IMR-90 (cell line): Measurements from ENCODE around the gene KRT74. TPM values are rescaled to one million over a fixed set of nuclear protein-coding genes. Genes with fewer than 3 reads are reported as not detected.

Source experiments
- ATAC-seq: fragments of 200-7000 bp; cut with Tn5 transposase; 2 replicates; pipeline ENCODE4 v1.9.1; 2020; ENCODE audit warnings: low read depth, mild to moderate bottlenecking, moderate library complexity
- BruUV-seq: library from RNA; stranded (reverse); fragments of 400-500 nt; replicated peaks from 2 replicates; lab custom pipeline; 2021; lab: Mats Ljungman, UMichigan
- CTCF ChIA-PET: fragments of 300-600 bp; formaldehyde crosslinking; extraction: SDS; loops from one replicate; lab custom pipeline; 2021; ENCODE audit warnings: antibody characterized with exemption; lab: Yijun Ruan, JAX
- POLR2A ChIA-PET: fragments of 300-600 bp; sonication (Branson Sonifier 250); formaldehyde crosslinking; loops from one replicate; lab custom pipeline; 2022; ENCODE audit warnings: antibody characterized with exemption; ENCODE audit not compliant: unreplicated experiment; lab: Charles Lee
- DNase-seq: peaks from one replicate; pipeline ENCODE4 v3.0.0; 2013
- H2AFZ ChIP-seq: replicated peaks from 2 replicates; pipeline ENCODE3; 2013; ENCODE audit warnings: low read length, mild to moderate bottlenecking; ENCODE audit not compliant: poor library complexity
- H2AK5ac ChIP-seq: 2 replicates; pipeline ENCODE4 v1.6.1; 2013; ENCODE audit warnings: low read depth, low read length, inconsistent platforms
- H2AK9ac ChIP-seq: replicated peaks from 2 replicates; pipeline ENCODE3; 2013; ENCODE audit warnings: mild to moderate bottlenecking, low read depth, low read length, moderate library complexity; ENCODE audit not compliant: poor library complexity
- H2BK120ac ChIP-seq: 2 replicates; pipeline ENCODE4 v1.6.1; 2013; ENCODE audit warnings: low read depth, low read length, inconsistent platforms
- H2BK15ac ChIP-seq: 3 replicates; pipeline ENCODE4 v1.6.1; 2013; ENCODE audit warnings: low read depth, low read length, inconsistent platforms
- H2BK20ac ChIP-seq: 2 replicates; pipeline ENCODE4 v1.6.1; 2013; ENCODE audit warnings: low read depth, mild to moderate bottlenecking, inconsistent platforms, low read length, moderate library complexity
- H2BK5ac ChIP-seq: 2 replicates; pipeline ENCODE4 v1.6.1; 2013; ENCODE audit warnings: mild to moderate bottlenecking, low read depth, low read length, inconsistent platforms; ENCODE audit not compliant: poor library complexity, severe bottlenecking
- H3K14ac ChIP-seq: replicated peaks from 2 replicates; pipeline ENCODE4 v1.6.1; 2013; ENCODE audit warnings: low read depth, low read length, inconsistent platforms
- H3K18ac ChIP-seq: 2 replicates; pipeline ENCODE4 v1.6.1; 2013; ENCODE audit warnings: low read depth, low read length, control low read depth
- H3K23ac ChIP-seq: 2 replicates; pipeline ENCODE4 v1.6.1; 2013; ENCODE audit warnings: low read depth, low read length, inconsistent platforms
- H3K27ac ChIP-seq: 2 replicates; pipeline ENCODE4 v1.5.1; 2013; ENCODE audit warnings: mild to moderate bottlenecking, control low read depth, low read length; ENCODE audit not compliant: insufficient read depth
- H3K27me3 ChIP-seq: 2 replicates; pipeline ENCODE4 v1.6.1; 2013; ENCODE audit warnings: low read length; ENCODE audit not compliant: control insufficient read depth, insufficient read depth
- H3K36me3 ChIP-seq: 2 replicates; pipeline ENCODE4 v1.6.1; 2013; ENCODE audit warnings: low read length, mixed read lengths; ENCODE audit not compliant: control insufficient read depth, insufficient read depth
- H3K4ac ChIP-seq: 2 replicates; pipeline ENCODE4 v1.6.1; 2013; ENCODE audit warnings: low read depth, low read length, inconsistent platforms
- H3K4me1 ChIP-seq: 2 replicates; pipeline ENCODE4 v1.6.1; 2013; ENCODE audit warnings: low read length, mixed read lengths; ENCODE audit not compliant: control insufficient read depth, insufficient read depth
- H3K4me2 ChIP-seq: 2 replicates; pipeline ENCODE4 v1.6.1; 2013; ENCODE audit warnings: low read depth, mild to moderate bottlenecking, control low read depth, low read length, moderate library complexity
- H3K4me3 ChIP-seq: 2 replicates; pipeline ENCODE4 v1.5.1; 2013; ENCODE audit warnings: low read depth, mild to moderate bottlenecking, control low read depth, low read length, moderate library complexity; ENCODE audit not compliant: insufficient read depth
- H3K56ac ChIP-seq: 2 replicates; pipeline ENCODE4 v1.6.1; 2013; ENCODE audit warnings: low read length, inconsistent platforms; ENCODE audit not compliant: insufficient read depth; ENCODE audit errors: extremely low read depth
- H3K79me1 ChIP-seq, 2 experiments: 2 replicates each; pipeline ENCODE4 v1.6.1; 2013; ENCODE audit warnings: low read length in 2 of 2, inconsistent platforms in 1 of 2, low read depth in 1 of 2
- H3K9ac ChIP-seq: 2 replicates; pipeline ENCODE4 v1.6.1; 2013; ENCODE audit warnings: low read depth, low read length, control low read depth
- H3K9me1 ChIP-seq: 2 replicates; pipeline ENCODE4 v1.6.1; 2013; ENCODE audit warnings: low read length, inconsistent platforms; ENCODE audit not compliant: insufficient read depth
- H3K9me3 ChIP-seq: 2 replicates; pipeline ENCODE4 v1.6.1; 2013; ENCODE audit warnings: low read length; ENCODE audit not compliant: control insufficient read depth, insufficient read depth
- H4K20me1 ChIP-seq: 2 replicates; pipeline ENCODE4 v1.6.1; 2013; ENCODE audit warnings: low read length, inconsistent platforms; ENCODE audit not compliant: insufficient read depth
- H4K5ac ChIP-seq: 2 replicates; pipeline ENCODE4 v1.6.1; 2013; ENCODE audit warnings: mild to moderate bottlenecking, low read depth, low read length, control low read depth
- H4K8ac ChIP-seq, 2 experiments: 2 replicates each; pipeline ENCODE4 v1.6.1; 2013; ENCODE audit warnings: low read depth in 2 of 2, low read length in 2 of 2, control low read depth in 1 of 2, inconsistent platforms in 1 of 2
- H4K91ac ChIP-seq: 2 replicates; pipeline ENCODE4 v1.6.1; 2013; ENCODE audit warnings: low read depth, low read length, inconsistent platforms; ENCODE audit not compliant: insufficient read depth
- BHLHE40 ChIP-seq: fragments of 150-350 bp; IDR thresholded peaks from 2 replicates; pipeline ENCODE4 v1.6.1; 2016; ENCODE audit warnings: mild to moderate bottlenecking, low read depth, low read length
- CEBPB ChIP-seq: IDR thresholded peaks from 2 replicates; pipeline ENCODE4 v1.6.1; 2012; ENCODE audit warnings: low read depth, low read length, improper control_type of control experiment
- CHD1 ChIP-seq: IDR thresholded peaks from 2 replicates; pipeline ENCODE4 v1.6.1; 2012; ENCODE audit warnings: low read depth, low read length, improper control_type of control experiment
- FOS ChIP-seq: fragments of 150-350 bp; IDR thresholded peaks from 2 replicates; pipeline ENCODE4 v1.6.1; 2016; ENCODE audit warnings: low read depth, low read length
- MAFK ChIP-seq: IDR thresholded peaks from 2 replicates; pipeline ENCODE4 v1.6.1; 2012; ENCODE audit warnings: low read depth, low read length, improper control_type of control experiment
- MAZ ChIP-seq: IDR thresholded peaks from 2 replicates; pipeline ENCODE4 v1.6.1; 2012; ENCODE audit warnings: low read depth, mild to moderate bottlenecking, low read length, improper control_type of control experiment, moderate library complexity, borderline replicate concordance
- MXI1 ChIP-seq: IDR thresholded peaks from 2 replicates; pipeline ENCODE4 v1.6.1; 2012; ENCODE audit warnings: low read depth, mild to moderate bottlenecking, low read length, moderate library complexity, borderline replicate concordance
- NFE2L2 ChIP-seq: fragments of 150-350 bp; IDR thresholded peaks from 2 replicates; pipeline ENCODE4 v1.6.1; 2016; ENCODE audit warnings: low read depth, mild to moderate bottlenecking, low read length
- POLR2A ChIP-seq: IDR thresholded peaks from 2 replicates; pipeline ENCODE4 v1.6.1; 2012; ENCODE audit warnings: mild to moderate bottlenecking, low read depth, low read length
- RAD21 ChIP-seq: IDR thresholded peaks from 2 replicates; pipeline ENCODE4 v1.6.1; 2012; ENCODE audit warnings: low read length, improper control_type of control experiment
- RCOR1 ChIP-seq: IDR thresholded peaks from 2 replicates; pipeline ENCODE4 v1.6.1; 2012; ENCODE audit warnings: mild to moderate bottlenecking, low read length, improper control_type of control experiment; ENCODE audit not compliant: insufficient replicate concordance
- RFX5 ChIP-seq: IDR thresholded peaks from 2 replicates; pipeline ENCODE4 v1.8.0; 2012; ENCODE audit warnings: low read depth, mild to moderate bottlenecking, low read length, moderate library complexity
- SMC3 ChIP-seq: fragments of 150-350 bp; IDR thresholded peaks from 2 replicates; pipeline ENCODE4 v1.6.1; 2016; ENCODE audit warnings: low read depth, mild to moderate bottlenecking, antibody characterized with exemption, low read length, moderate library complexity
- WGBS, 2 experiments: methylation state at CpG; one replicate each; pipeline versions ENCODE4 v1.1.5 to v1.1.7; 2013; ENCODE audit warnings: missing lambda C conversion rate in 2 of 2; ENCODE audit not compliant: insufficient read length in 1 of 2; ENCODE audit errors: extremely low coverage in 2 of 2; 5-methylcytosine and 5-hydroxymethylcytosine counted together
- dilution Hi-C: fragments of 300-500 bp; cut with HindIII; formaldehyde crosslinking; loops from one replicate; pipeline ENCODE4 v1.14.3; 2018; ENCODE audit warnings: low sequenced_read_pairs; ENCODE audit not compliant: unreplicated experiment
- in situ Hi-C: fragments of 300-500 bp; cut with MboI; formaldehyde crosslinking; loops from 3 replicates; pipeline ENCODE4 v1.14.3; 2019; ENCODE audit warnings: low sequenced_read_pairs, inconsistent platforms, mixed read lengths
- intact Hi-C: fragments of 100-400 bp; cut with micrococcal nuclease; formaldehyde crosslinking; loops from 2 replicates; pipeline ENCODE4 v1.10.0; 2022
- polyA plus RNA-seq, 3 experiments: library from polyadenylated mRNA; depleted of rRNA; stranded (reverse); fragments of >200 nt; gene quantifications; 2 replicates each; pipeline ENCODE4 v1.2.3, GENCODE V29; 2012; ENCODE audit warnings: low replicate concordance in 1 of 3
- total RNA-seq: library from RNA; depleted of rRNA; stranded (reverse); fragments of >200 nt; gene quantifications from 2 replicates; pipeline ENCODE4 v1.2.3, GENCODE V29; 2012
- TF ChIP-seq, protein P1 (sequence below): conservative IDR thresholded peaks from 2 replicates; pipeline ENCODE4 v1.5.1; 2012; ENCODE audit warnings: mild to moderate bottlenecking, low read depth, low read length, improper control_type of control experiment
- TF ChIP-seq, protein P2 (sequence below): fragments of 150-350 bp; IDR thresholded peaks from 2 replicates; pipeline ENCODE4 v1.6.1; 2016; ENCODE audit warnings: low read depth, mild to moderate bottlenecking, low read length, moderate library complexity, borderline replicate concordance
- TF ChIP-seq, protein P3 (sequence below): fragments of 150-350 bp; IDR thresholded peaks from 2 replicates; pipeline ENCODE4 v1.6.1; 2017; ENCODE audit warnings: mild to moderate bottlenecking, antibody characterized with exemption, low read length, low read depth

Gene KRT74
- total and polyA plus RNA-seq, 2 of the 4 experiments (the other 2 are of a cell fraction), result not detected

GRCh38 chr12:52606581-52607218, 33.1 kb upstream of the KRT74 start:
- Histone ChIP-seq H3K36me3 (no peaks in the 10 kb centered on the region), H2BK5ac (no peak overlapping the region), H3K27ac (no peak overlapping the region), H3K4me1 (no peaks in the 10 kb centered on the region), H3K4me2 (no peak overlapping the region), H3K14ac (no peak overlapping the region), H2AK9ac (no peak overlapping the region), H2BK15ac (no peak overlapping the region), H2AFZ (no peak overlapping the region), H4K91ac (no peak overlapping the region), H2AK5ac (no peak overlapping the region), H2BK120ac (no peak overlapping the region), H3K23ac (no peak overlapping the region), H2BK20ac (no peak overlapping the region), H3K9me1 (no peaks in the 10 kb centered on the region), H4K20me1 (no peaks in the 10 kb centered on the region), H4K8ac (no peak overlapping the region), H3K56ac (no peak overlapping the region), H3K79me1 (no peaks in the 10 kb centered on the region), H3K18ac (no peak overlapping the region), H3K4me3 (no peak overlapping the region), H4K5ac (no peak overlapping the region), H3K4ac (no peak overlapping the region), H3K9ac (no peak overlapping the region), H3K9me3 (no peaks in the 10 kb centered on the region), H3K27me3 (peaks cover 39% of the 10 kb centered on the region)
- in situ Hi-C loops (no loop called here), intact Hi-C loops (no loop called here), dilution Hi-C loops (no loop called here)
- TF ChIP-seq CEBPB (no peak), MXI1 (no peak), RAD21 (no peak), NFE2L2 (no peak), SMC3 (no peak), FOS (no peak), CHD1 (no peak), BHLHE40 (no peak), MAZ (no peak), POLR2A (no peak), RCOR1 (no peak), RFX5 (no peak), MAFK (no peak)
- TF ChIP-seq, protein P1, sequence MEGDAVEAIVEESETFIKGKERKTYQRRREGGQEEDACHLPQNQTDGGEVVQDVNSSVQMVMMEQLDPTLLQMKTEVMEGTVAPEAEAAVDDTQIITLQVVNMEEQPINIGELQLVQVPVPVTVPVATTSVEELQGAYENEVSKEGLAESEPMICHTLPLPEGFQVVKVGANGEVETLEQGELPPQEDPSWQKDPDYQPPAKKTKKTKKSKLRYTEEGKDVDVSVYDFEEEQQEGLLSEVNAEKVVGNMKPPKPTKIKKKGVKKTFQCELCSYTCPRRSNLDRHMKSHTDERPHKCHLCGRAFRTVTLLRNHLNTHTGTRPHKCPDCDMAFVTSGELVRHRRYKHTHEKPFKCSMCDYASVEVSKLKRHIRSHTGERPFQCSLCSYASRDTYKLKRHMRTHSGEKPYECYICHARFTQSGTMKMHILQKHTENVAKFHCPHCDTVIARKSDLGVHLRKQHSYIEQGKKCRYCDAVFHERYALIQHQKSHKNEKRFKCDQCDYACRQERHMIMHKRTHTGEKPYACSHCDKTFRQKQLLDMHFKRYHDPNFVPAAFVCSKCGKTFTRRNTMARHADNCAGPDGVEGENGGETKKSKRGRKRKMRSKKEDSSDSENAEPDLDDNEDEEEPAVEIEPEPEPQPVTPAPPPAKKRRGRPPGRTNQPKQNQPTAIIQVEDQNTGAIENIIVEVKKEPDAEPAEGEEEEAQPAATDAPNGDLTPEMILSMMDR, result no peak
- TF ChIP-seq, protein P2, sequence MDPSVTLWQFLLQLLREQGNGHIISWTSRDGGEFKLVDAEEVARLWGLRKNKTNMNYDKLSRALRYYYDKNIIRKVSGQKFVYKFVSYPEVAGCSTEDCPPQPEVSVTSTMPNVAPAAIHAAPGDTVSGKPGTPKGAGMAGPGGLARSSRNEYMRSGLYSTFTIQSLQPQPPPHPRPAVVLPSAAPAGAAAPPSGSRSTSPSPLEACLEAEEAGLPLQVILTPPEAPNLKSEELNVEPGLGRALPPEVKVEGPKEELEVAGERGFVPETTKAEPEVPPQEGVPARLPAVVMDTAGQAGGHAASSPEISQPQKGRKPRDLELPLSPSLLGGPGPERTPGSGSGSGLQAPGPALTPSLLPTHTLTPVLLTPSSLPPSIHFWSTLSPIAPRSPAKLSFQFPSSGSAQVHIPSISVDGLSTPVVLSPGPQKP, result no peak
- TF ChIP-seq, protein P3, sequence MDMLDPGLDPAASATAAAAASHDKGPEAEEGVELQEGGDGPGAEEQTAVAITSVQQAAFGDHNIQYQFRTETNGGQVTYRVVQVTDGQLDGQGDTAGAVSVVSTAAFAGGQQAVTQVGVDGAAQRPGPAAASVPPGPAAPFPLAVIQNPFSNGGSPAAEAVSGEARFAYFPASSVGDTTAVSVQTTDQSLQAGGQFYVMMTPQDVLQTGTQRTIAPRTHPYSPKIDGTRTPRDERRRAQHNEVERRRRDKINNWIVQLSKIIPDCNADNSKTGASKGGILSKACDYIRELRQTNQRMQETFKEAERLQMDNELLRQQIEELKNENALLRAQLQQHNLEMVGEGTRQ, result no peak
- DNase-seq, result peak; percentile 4
- POLR2A ChIA-PET, result no interaction called here
- 58% methylated on average over 2 of the region's 7 CpGs; no CpG with 5 or more reads in 1 of the 2 experiments for WGBS, 2 experiments
- ATAC-seq, result no peak
- CTCF ChIA-PET, result no interaction called here
- no TSS peak for BruUV-seq
